ENCODE measurements around the gene DDX49.
A peak's percentile ranks its signal among the peaks of the same experiment; 100 is the strongest.

The DDX49 gene

GRCh38 chr19:18883526-18884304 lies 35.8 kb upstream of the DDX49 start:
- CTCF ChIA-PET = interaction anchor here (1.4 to 10.1 kb wide), 2 partner anchors 18 to 37 kb away, joined by 3 to 101 read pairs; no protein-coding TSS in a partner anchor
- no peak for DNase-seq (ENCODE audit: low read depth, low spot score)
- no peak for TF ChIP-seq CTCF (IDR thresholded peaks at IDR 0.05; ENCODE audit: insufficient read depth, low read length, missing control alignments)
- no peak overlapping the region for H3K4me3 ChIP-seq (ENCODE audit: low read depth, low read length)
- POLR2A ChIA-PET = no interaction called here

DNA sequence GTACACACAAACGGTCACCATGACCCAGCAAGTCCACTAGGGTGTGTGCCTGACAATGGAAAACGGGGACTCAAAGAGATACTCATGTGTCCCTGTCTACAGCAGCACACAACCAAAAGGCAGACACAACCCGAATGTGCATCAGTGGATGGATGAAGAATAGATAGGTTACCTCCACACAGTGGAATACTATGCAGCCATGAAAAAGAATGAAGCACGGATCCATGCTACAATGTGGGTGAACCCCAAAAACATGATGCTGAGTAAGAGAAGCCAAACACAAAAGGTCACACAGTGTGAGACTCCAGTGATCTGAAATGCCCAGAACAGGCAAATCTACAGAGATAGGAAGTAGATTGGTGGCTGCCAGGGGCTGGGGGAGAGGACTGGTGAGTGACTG lies 32.5 kb upstream of the DDX49 start:
- no peak for TF ChIP-seq CTCF (IDR thresholded peaks at IDR 0.05; ENCODE audit: insufficient read depth, low read length, missing control alignments)
- no peak overlapping the region for H3K4me3 ChIP-seq (ENCODE audit: low read depth, low read length)
- CTCF ChIA-PET = no interaction called here
- POLR2A ChIA-PET = no interaction called here
- no peak for DNase-seq (ENCODE audit: low read depth, low spot score)

DNA sequence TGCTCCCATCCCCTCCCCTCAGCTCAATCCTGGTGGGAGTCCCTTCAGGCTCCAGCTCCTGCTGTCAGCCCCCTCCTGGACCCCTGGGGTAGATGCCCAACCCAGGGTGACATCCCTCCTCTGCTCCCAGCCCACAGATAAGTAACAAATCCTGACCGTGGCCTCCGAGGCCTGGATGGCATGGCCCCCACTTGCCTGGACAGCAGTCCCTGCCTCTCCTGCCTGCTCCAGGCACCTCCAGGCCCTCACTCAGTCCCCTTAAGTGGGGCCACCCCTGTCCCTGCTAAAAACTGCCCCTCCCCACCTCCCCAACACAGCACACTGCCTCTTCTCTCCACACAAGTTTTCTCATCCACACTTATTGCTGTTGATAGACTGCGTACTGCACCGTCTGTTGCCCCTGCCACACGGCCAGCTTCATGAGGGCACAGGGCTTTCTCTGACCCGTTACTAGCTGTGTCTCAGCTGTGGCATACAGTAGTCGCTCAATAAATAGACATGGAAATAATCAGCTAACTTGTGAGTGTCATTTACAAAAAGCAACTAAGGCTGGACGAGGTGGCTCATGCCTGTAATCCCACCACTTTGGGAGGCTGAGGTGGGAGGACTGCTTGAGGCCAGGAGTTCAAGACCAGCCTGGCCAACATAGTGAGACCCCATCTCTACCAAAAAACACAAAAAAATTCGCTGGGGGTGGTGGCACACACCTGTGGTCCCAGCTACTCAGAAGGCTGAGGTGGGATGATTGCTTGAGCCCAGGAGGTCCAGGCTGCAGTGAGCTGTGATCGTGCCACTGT lies 29.4 kb upstream of the DDX49 start:
- no peak for TF ChIP-seq CTCF (IDR thresholded peaks at IDR 0.05; ENCODE audit: insufficient read depth, low read length, missing control alignments)
- POLR2A ChIA-PET = interaction anchor here (0.6 kb wide), 1 partner anchor 296 kb away, joined by 4 read pairs; no protein-coding TSS in a partner anchor
- CTCF ChIA-PET = interaction anchor here (1.0 to 1.9 kb wide), 3 partner anchors 9 to 24 kb away, joined by 3 to 7 read pairs (median 5); no protein-coding TSS in a partner anchor
- H3K4me3 ChIP-seq (ENCODE audit: low read depth, low read length) = no peak overlapping the region
- no peak for DNase-seq (ENCODE audit: low read depth, low spot score)

- POLR2A ChIA-PET = no interaction called here
Observed at GRCh38 chr19:18893587-18894253, 25.8 kb upstream of the DDX49 start.

GRCh38 chr19:18894254-18895037 lies 25.1 kb upstream of the DDX49 start:
- POLR2A ChIA-PET = no interaction called here
- CTCF ChIA-PET = interaction anchor here (1.4 to 2.0 kb wide), 3 partner anchors 14 to 306 kb away, joined by 4 to 16 read pairs (median 5); partner anchors contain the start of gene REX1BD
- no peak for TF ChIP-seq CTCF (IDR thresholded peaks at IDR 0.05; ENCODE audit: insufficient read depth, low read length, missing control alignments)
- no peak for DNase-seq (ENCODE audit: low read depth, low spot score)
- peak overlapping the region; percentile 49 for H3K4me3 ChIP-seq (ENCODE audit: low read depth, low read length)

More at GRCh38 chr19:18893587-18894253, 25.8 kb upstream of the DDX49 start:
- DNase-seq (ENCODE audit: low read depth, low spot score) = no peak
- CTCF ChIA-PET = interaction anchor here (1.6 to 2.0 kb wide), 2 partner anchors 92 to 305 kb away, joined by 5 to 16 read pairs; partner anchors contain the start of gene REX1BD
- no peak for TF ChIP-seq CTCF (IDR thresholded peaks at IDR 0.05; ENCODE audit: insufficient read depth, low read length, missing control alignments)
- H3K4me3 ChIP-seq (ENCODE audit: low read depth, low read length) = no peak overlapping the region
